HG02623 (cell line): ENCODE data around the gene CHID1.

ENCODE experiments used
- ATAC-seq: cut with Tn5 transposase; IDR thresholded peaks from one replicate; pipeline ENCODE4 v1.9.1; 2021; ENCODE audit warnings: moderate library complexity; ENCODE audit not compliant: unreplicated experiment

The CHID1 gene

GRCh38 chr11:888310-889212, 22.0 kb downstream of the CHID1 start:
- no peak for ATAC-seq

GRCh38 chr11:887589-887988, 23.0 kb downstream of the CHID1 start:
- no peak for ATAC-seq

GRCh38 chr11:886568-886967, 24.0 kb downstream of the CHID1 start:
- no peak for ATAC-seq

- ATAC-seq: no peak
Measured at GRCh38 chr11:884578-885070, 26.0 kb downstream of the CHID1 start.

DNA sequence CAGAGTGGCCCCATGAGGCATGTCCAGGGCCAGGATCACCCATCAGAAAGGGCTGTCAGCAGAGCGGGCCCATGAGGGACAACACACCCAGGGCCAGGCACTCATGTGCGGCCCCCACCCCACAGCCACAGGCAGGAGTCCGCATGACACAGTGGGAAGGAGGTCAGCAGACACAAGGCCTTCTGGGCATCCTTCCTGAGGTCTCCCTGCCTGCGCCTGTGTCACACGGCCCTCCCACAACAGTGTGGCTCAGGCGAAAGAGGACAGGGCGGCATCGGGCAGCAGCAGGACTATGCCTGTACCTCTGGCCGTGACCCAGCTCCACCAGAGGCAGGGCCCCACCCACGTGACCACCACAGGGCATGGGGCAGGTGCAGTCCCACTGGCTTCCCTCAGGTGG, 27.1 kb downstream of the CHID1 start:
- no peak for ATAC-seq

DNA sequence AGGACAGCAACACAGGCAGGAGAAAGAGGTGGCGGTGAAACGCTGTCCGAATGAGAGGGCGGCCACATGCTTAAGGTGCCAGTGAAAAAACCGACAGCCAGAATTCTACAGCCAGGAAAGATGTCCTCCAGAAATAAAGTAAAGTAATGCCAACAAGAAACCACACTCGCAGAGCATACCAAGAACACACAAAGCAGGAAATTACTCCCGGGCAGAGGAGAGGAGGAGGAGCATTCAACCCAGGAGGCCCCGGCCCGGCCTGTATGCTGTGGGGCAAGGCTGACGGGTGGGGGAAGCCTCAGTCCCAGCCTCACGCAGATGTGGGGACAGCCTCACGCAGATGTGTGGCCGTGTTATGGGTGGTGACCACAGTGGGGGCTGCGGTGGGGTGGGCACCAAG, 28.0 kb downstream of the CHID1 start:
- ATAC-seq: no peak

- no peak for ATAC-seq
Measured at GRCh38 chr11:880447-880846, 30.2 kb downstream of the CHID1 start.

DNA sequence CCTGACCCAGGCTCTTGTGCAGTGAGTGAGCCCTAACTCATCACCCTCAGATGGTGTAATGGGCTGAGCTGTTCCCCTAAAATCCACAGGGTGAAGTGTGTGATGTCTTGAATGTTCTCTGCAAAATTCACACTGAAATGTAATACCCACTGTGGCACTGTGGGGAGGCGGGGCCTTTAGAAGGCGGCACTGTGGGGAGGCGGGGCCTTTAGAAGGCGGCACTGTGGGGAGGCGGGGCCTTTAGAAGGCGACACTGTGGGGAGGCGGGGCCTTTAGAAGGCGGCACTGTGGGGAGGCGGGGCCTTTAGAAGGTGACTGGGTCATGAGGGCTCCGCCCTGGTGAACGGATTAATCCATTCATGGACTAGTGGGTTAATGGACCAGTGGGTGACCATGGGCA, 33.0 kb downstream of the CHID1 start:
- no peak for ATAC-seq

DNA sequence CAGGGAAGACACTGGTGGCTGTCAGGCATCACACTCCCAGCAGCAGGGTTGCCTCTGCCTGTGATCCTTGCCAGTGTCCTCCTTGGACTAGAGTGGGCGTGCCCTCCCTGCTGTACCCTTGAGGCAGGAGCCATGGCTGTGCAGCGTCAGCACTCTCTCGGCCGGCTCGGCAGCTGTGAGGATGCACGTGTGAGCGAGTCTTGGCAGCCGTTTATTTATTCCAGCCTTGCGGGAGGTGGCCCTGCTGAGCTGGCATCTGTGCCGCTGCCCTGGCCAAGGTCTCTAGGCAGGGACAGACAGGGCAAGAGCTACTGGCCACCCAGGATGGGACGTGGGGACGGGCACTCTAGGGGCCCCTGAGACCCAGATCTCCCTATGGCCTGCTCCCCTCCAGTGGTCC, 34.1 kb downstream of the CHID1 start:
- ATAC-seq: no peak

DNA sequence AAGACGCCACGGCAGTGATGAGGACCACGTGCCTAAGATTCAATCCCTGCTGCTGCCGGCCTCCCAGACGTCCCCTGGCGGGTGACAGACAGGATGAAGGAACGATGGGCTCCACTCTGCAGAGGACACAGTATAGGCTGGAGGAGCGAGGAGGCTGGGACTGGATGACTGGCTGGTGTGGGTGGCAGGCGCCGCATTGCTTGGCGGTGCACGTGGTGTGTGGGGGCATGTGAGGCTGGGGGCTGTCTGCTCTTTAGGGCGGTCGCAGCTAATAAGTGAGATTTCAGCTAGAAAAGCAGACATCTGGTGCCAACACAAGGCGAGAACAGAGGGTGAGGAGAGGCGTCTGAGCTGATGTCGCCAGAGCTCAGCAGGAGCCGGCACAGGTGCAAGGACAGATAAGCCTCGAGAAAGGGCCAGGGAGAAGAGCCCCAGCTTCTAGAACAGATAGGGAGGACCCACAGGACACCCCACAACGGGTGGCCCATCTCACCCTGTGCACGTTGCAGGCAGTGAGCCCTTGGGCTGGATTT, 34.8 kb downstream of the CHID1 start:
- no peak for ATAC-seq

- no peak for ATAC-seq
Measured at GRCh38 chr11:875203-875602, 35.4 kb downstream of the CHID1 start.

- no peak for ATAC-seq
Measured at GRCh38 chr11:873706-874105, 36.9 kb downstream of the CHID1 start.

- ATAC-seq: no peak
Measured at GRCh38 chr11:872799-873198, 37.8 kb downstream of the CHID1 start.

DNA sequence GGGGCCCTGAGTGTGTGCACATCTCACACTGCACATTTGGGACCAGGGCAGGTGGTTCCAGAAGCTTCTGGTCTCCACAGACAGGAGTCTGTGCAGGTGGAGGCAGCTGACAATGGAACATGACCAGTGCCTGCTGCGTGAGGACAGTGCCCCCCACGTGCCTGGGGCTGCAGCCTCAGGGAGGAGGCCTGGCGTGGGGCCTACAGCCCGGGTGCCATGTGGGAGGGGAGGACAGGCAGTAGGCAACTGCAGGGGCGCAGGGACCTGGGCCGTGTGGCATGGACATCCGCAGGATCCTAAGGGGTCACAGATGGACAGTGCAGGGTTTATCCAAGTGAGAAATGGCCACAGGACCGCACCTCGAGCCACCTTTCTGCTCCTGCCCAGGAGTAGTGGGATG, 39.1 kb downstream of the CHID1 start:
- no peak for ATAC-seq

DNA sequence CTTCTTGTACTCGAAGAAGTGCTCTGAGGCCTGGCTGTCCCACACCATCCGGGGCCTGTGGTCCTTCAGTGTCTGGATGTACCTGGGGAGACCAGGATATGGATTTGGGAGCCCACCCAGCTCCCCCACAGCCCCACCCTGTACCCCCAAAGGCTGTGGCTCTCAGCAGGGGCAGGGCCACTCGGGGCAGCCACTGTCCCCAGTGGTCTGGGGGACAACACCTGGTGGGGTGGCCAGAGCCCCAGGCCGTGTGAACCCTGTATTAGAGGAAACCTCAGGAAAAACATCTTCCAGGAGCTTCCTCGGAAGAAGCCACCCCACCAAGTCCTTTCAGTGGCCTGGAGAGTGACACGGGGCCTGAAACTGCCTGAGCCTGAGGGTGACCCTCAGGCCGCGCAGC, 40.2 kb downstream of the CHID1 start:
- ATAC-seq: no peak

DNA sequence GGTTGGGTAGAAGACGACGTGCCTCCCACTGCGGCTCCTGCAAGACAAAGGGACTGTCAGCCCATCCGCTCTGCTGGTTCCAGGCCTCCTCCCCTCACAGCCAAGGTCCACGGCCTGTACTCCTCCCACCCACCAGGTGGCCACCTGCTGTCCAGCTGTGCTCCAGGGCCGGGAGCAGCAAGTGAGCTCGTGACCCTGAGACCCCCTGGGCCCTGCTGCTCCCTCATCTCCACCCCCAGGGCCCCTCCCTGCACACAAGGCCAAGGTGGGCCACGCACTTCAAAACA, 40.5 kb downstream of the CHID1 start:
- no peak for ATAC-seq

DNA sequence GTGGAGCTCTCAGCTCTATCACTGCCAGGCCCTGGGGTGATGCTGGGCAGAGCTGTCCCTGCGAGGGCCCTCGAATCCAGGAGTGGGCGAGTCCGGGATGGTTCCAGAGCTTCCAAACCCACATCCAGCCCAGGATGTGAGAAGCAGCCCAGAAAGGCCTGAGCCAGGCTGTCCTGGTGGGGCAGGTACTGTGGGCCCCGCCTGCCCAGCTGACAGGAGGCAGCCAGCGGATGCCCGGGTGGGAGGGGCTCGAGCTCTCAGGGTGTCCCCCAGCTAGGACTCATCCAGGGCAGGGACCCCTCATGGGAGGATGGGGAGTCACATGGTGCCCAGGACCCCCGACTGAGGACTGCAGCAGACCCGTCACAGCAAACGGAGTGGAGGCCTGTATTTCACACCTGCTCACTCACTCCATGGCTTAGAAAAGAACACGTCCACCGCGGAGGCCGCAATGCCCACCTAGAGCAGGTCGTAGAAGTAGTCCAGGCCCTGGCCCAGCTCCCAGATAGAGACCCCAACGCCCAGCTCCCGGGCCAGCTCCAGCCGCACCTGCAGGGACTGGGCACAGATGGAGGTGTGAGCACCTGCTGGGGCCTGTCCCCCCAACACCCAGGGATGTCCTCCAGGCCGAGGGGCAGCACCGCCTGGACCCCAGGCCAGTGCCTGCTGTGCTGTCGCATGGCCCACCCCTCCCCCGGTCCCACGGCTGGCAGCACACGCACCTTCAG, 41.0 kb downstream of the CHID1 start:
- ATAC-seq: no peak

- no peak for ATAC-seq
Measured at GRCh38 chr11:868802-869201, 41.8 kb downstream of the CHID1 start.

GRCh38 chr11:868394-868793, 42.2 kb downstream of the CHID1 start:
- ATAC-seq: no peak

GRCh38 chr11:867856-868358, 42.7 kb downstream of the CHID1 start:
- ATAC-seq: no peak

DNA sequence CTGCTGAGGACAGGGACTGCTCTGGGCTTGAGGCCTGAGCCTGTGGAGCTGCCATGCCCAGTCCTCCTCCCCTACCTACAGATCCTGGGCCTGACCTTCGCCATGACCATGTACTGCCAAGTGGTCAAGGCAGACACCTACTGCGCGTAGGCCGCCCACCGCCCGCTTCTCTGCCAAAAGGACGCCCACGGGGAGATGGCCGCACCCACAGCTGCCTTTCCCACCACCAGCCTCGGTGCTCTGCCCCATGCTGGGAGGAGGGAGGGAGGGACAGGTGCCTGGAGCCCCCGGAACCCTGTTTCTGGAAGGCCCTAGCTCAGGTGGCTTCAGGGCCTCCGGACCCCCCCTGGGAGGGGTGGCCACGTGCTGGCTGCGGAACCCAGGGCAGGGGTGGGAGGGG, 44.1 kb downstream of the CHID1 start:
- no peak for ATAC-seq
